Neural cell (in vitro differentiated cells): ENCODE data around the gene ISG20L2. TPM values are rescaled to one million over a fixed set of nuclear protein-coding genes. Genes with fewer than 3 reads are reported as not detected.

Source experiments
- H2AFZ ChIP-seq: fragments of 200-600, 300-800 bp; sonication (generic), shearing (Covaris generic); 2 replicates; pipeline ENCODE4 v1.6.0; 2014; ENCODE audit warnings: low read depth, mild to moderate bottlenecking, antibody characterized with exemption, low read length, moderate library complexity
- H3F3A ChIP-seq: fragments of 200-600 bp; shearing (Covaris generic); 2 replicates; pipeline ENCODE4 v1.6.1; 2016; ENCODE audit warnings: mild to moderate bottlenecking, moderate library complexity, mixed read lengths, antibody characterized with exemption, low read length; ENCODE audit not compliant: insufficient read depth, poor library complexity, severe bottlenecking
- H3K27ac ChIP-seq: fragments of 200-600, 300-800 bp; sonication (generic), shearing (Covaris generic); 2 replicates; pipeline ENCODE4 v1.5.1; 2014; ENCODE audit warnings: mild to moderate bottlenecking, low read length, moderate library complexity
- H3K27me3 ChIP-seq: fragments of 300-800, 200-600 bp; sonication (generic), shearing (Covaris generic); 2 replicates; pipeline ENCODE4 v1.6.0; 2014; ENCODE audit warnings: mild to moderate bottlenecking, low read depth, low read length, moderate library complexity; ENCODE audit not compliant: insufficient read depth
- H3K36me3 ChIP-seq: fragments of 300-800, 200-600 bp; sonication (generic), shearing (Covaris generic); 2 replicates; pipeline ENCODE4 v1.5.1; 2014; ENCODE audit warnings: mild to moderate bottlenecking, antibody characterized with exemption, low read length, moderate library complexity; ENCODE audit not compliant: insufficient read depth
- H3K4me2 ChIP-seq: fragments of 300-800, 200-600 bp; sonication (generic), shearing (Covaris generic); 2 replicates; pipeline ENCODE4 v1.6.0; 2014; ENCODE audit warnings: mild to moderate bottlenecking, low read length
- H3K4me3 ChIP-seq: fragments of 300-800, 200-600 bp; sonication (generic), shearing (Covaris generic); 2 replicates; pipeline ENCODE4 v1.5.1; 2014; ENCODE audit warnings: mild to moderate bottlenecking, low read length, moderate library complexity
- H3K79me2 ChIP-seq: fragments of 200-600 bp; shearing (Covaris generic); replicated peaks from 2 replicates; pipeline ENCODE4 v1.6.0; 2014; ENCODE audit warnings: mild to moderate bottlenecking, low read length, moderate library complexity; ENCODE audit not compliant: insufficient read depth
- H3K9ac ChIP-seq: fragments of 300-800, 200-600 bp; sonication (generic), shearing (Covaris generic); 2 replicates; pipeline ENCODE4 v1.6.1; 2016; ENCODE audit warnings: mild to moderate bottlenecking, low read length, mixed read lengths
- H3K9me2 ChIP-seq: fragments of 200-600 bp; shearing (Covaris generic); 2 replicates; pipeline ENCODE4 v1.6.1; 2016; ENCODE audit warnings: mild to moderate bottlenecking, low read length, mixed read lengths; ENCODE audit not compliant: insufficient read depth
- H3K9me3 ChIP-seq: fragments of 200-600, 300-800 bp; sonication (generic), shearing (Covaris generic); 2 replicates; pipeline ENCODE4 v1.6.1; 2016; ENCODE audit warnings: mild to moderate bottlenecking, mixed run types, low read length, moderate library complexity, mixed read lengths
- H4K20me1 ChIP-seq: fragments of 200-600 bp; shearing (Covaris generic); 2 replicates; pipeline ENCODE4 v1.6.1; 2016; ENCODE audit warnings: mild to moderate bottlenecking, mixed run types; ENCODE audit not compliant: insufficient read depth
- CTCF ChIP-seq: fragments of 450-650 bp; IDR thresholded peaks from 2 replicates; pipeline ENCODE4 v1.5.1; 2014; ENCODE audit warnings: antibody characterized with exemption, mild to moderate bottlenecking, moderate library complexity; ENCODE audit not compliant: poor library complexity, severe bottlenecking
- EP300 ChIP-seq: fragments of 450-650 bp; conservative IDR thresholded peaks from 2 replicates; pipeline ENCODE4 v1.6.1; 2014; ENCODE audit warnings: antibody characterized with exemption, mild to moderate bottlenecking, moderate library complexity; ENCODE audit not compliant: poor library complexity, severe bottlenecking
- EZH2 ChIP-seq: fragments of 200-600, 300-800 bp; shearing (Covaris generic), sonication (generic); IDR thresholded peaks from 2 replicates; pipeline ENCODE4 v1.6.1; 2014; ENCODE audit warnings: antibody characterized with exemption, low read length, borderline replicate concordance, mild to moderate bottlenecking; ENCODE audit not compliant: insufficient read depth, poor library complexity, severe bottlenecking
- MXI1 ChIP-seq: fragments of 450-650 bp; conservative IDR thresholded peaks from 2 replicates; pipeline ENCODE4 v1.6.1; 2014; ENCODE audit warnings: antibody characterized with exemption, mild to moderate bottlenecking; ENCODE audit not compliant: poor library complexity, severe bottlenecking
- POLR2AphosphoS5 ChIP-seq: IDR thresholded peaks from 2 replicates; pipeline ENCODE4 v1.6.1; 2012
- RAD21 ChIP-seq: fragments of 450-650 bp; conservative IDR thresholded peaks from 2 replicates; pipeline ENCODE4 v1.6.1; 2014; ENCODE audit warnings: antibody characterized with exemption, mild to moderate bottlenecking, moderate library complexity
- REST ChIP-seq: IDR thresholded peaks from 2 replicates; pipeline ENCODE4 v1.6.1; 2012; ENCODE audit warnings: borderline replicate concordance
- SMC3 ChIP-seq: fragments of 450-650 bp; conservative IDR thresholded peaks from 2 replicates; pipeline ENCODE4 v1.6.1; 2014; ENCODE audit warnings: antibody characterized with exemption, mild to moderate bottlenecking, moderate library complexity; ENCODE audit not compliant: poor library complexity
- TAF1 ChIP-seq: IDR thresholded peaks from 2 replicates; pipeline ENCODE4 v1.6.1; 2012; ENCODE audit warnings: low read depth
- polyA plus RNA-seq: library from polyadenylated mRNA; depleted of rRNA; stranded (reverse); fragments of >200 nt; gene quantifications from 2 replicates; pipeline ENCODE4 v1.2.3, GENCODE V29; 2014

Gene ISG20L2
- polyA plus RNA-seq, 1 donor from 2014 or later = 8.5 TPM

GRCh38 chr1:156690675-156691036, 37.9 kb downstream of the ISG20L2 start:
- H3K27ac ChIP-seq = no peak overlapping the region
- H3K4me3 ChIP-seq = no peak overlapping the region
- H2AFZ ChIP-seq = no peak overlapping the region
- H3K4me2 ChIP-seq = no peak overlapping the region
- H3K9me2 ChIP-seq = no peaks in the 10 kb centered on the region
- H3K27me3 ChIP-seq = no peaks in the 10 kb centered on the region
- H3K79me2 ChIP-seq = no peaks in the 10 kb centered on the region
- H3K9ac ChIP-seq = no peak overlapping the region
- no peaks in the 10 kb centered on the region for H3F3A ChIP-seq
- no peaks in the 10 kb centered on the region for H4K20me1 ChIP-seq
- H3K36me3 ChIP-seq = no peaks in the 10 kb centered on the region
- TF ChIP-seq EP300 = no peak
- no peak for TF ChIP-seq RAD21
- TF ChIP-seq TAF1 = no peak
- TF ChIP-seq POLR2AphosphoS5 = no peak
- TF ChIP-seq CTCF = no peak
- TF ChIP-seq MXI1 = no peak
- TF ChIP-seq SMC3 = no peak
- TF ChIP-seq REST = no peak
- no peaks in the 10 kb centered on the region for H3K9me3 ChIP-seq

- TF ChIP-seq EP300 = no peak
- no peak for TF ChIP-seq MXI1
- no peak for TF ChIP-seq TAF1
- no peak for TF ChIP-seq REST
- no peak for TF ChIP-seq POLR2AphosphoS5
- no peak for TF ChIP-seq RAD21
- TF ChIP-seq SMC3 = no peak
- no peak for TF ChIP-seq CTCF
- TF ChIP-seq EZH2 = no peak
- Histone ChIP-seq H3K36me3 (no peaks in the 10 kb centered on the region), H3K79me2 (no peaks in the 10 kb centered on the region), H4K20me1 (no peaks in the 10 kb centered on the region), H3K27ac (no peak overlapping the region), H3K9ac (no peak overlapping the region), H3F3A (no peaks in the 10 kb centered on the region), H3K27me3 (no peaks in the 10 kb centered on the region), H3K9me2 (no peaks in the 10 kb centered on the region), H3K9me3 (no peaks in the 10 kb centered on the region), H2AFZ (no peak overlapping the region), H3K4me3 (peak overlapping the region; percentile 51), H3K4me2 (no peak overlapping the region)
Observed at GRCh38 chr1:156689953-156690674, 38.5 kb downstream of the ISG20L2 start.
